Glomerular endothelial cell (primary cell): ENCODE results near the gene XIRP2. TPM values are rescaled to one million over a fixed set of nuclear protein-coding genes. Genes with fewer than 3 reads are reported as not detected.

Experiments
- DNase-seq: peaks from one replicate; pipeline ENCODE4 v3.0.0-alpha.2; 2011; ENCODE audit warnings: low read depth, low spot score; ENCODE audit errors: extremely low read depth
- total RNA-seq: library from RNA; depleted of rRNA; stranded (reverse); fragments of >200 nt; gene quantifications from 2 replicates; pipeline ENCODE4 v1.2.3, GENCODE V29; 2015

XIRP2 gene
- total RNA-seq, 1 donor from 2014 or later, result 2.8 TPM

DNA sequence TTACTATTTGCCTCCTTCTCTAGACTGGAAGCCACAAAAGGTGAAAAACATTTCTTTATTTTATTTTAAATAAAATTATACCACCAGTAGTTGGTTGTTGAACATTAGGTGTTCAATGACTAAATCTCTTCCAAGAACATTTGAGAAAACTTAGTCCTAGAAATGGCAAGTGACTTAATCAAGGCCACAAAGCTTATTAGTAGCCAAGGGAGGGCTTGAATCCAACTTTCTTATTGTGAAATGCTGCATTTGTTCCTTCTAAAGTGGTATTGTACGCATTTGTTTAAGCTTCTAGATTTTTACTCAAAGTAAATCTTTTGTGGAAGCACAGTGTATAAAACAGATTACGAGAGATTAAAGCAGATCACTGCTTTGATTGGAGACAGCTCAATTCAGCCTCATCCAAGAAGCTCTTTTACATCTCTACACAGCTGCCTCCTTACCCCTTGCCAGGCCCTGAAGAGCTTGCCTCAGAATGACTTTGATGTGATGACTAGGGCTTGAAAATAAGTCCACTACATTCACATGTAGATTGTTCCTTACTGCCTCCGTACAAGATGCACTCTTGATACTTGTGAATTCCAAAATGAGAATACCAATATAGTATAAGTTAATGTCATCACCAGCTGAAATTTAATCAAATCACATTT, 244.8 kb downstream of the XIRP2 start:
- no peak for DNase-seq

DNA sequence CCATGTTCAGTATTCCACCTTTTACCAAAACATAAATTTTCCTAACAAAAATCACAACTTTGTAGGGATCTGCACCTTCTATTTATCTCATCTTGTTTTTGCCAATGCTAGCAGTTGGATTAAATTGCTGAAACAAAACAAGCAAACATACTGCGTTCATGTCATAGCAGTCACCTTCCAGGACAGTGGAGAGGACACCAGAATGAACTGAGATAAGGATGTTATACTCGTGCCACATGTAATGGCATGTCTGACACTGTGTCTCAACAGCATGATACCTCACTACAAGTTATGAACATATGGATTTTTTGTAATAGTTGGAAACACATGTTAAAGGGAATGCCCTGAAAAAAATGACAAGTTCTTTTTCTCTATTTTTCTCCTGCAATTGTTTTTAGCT, 245.3 kb downstream of the XIRP2 start:
- DNase-seq, result no peak

DNA sequence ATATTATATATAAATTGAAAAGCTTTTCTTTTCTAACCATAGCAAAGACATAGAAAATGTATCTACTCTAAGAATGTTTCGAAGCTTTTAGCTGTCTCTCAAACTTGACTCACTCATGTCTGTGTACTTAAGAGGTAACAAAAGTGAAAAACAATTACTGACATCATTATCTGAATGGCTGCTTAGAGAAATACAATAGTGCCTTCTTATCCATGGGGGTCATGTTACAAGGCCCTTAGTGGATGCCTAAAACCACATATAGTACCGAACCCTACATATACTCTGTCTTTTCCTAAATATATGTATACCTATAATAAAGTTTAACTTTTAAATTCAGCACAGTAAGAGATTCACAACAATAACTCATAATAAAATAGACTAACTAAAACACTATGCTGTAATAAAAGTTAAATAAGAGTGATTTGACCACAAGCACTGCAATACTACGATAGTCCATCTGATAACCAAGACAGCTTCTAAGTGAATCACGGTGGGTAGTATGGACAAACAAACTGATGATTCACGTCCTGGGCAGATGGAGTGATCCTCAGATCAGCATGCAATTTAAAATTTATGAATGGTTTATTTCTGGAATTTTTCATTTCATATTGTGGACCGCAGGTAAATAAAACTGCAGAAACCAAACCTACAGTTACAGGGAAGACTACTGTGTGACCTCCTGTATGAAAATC, 246.2 kb downstream of the XIRP2 start:
- DNase-seq, result no peak

DNA sequence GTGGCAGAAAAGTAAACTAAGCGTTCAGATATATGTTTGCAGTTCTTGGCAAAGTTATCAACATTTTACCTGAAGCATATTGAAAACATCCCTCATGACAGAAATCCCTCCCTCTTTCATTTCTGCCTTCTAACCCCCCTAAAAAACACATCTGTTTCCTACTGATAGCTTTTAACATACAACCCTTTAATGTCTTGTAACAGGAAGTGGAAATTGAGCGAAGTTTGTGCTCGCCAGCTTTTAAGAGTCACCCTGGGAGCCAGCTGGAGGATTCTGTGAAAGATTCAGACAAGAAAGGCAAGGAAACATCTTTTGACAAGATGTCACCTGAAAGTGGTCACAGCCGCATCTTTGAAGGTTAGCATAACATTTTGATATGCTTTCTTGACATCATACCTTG, 247.4 kb downstream of the XIRP2 start:
- peak; percentile 48 for DNase-seq

DNA sequence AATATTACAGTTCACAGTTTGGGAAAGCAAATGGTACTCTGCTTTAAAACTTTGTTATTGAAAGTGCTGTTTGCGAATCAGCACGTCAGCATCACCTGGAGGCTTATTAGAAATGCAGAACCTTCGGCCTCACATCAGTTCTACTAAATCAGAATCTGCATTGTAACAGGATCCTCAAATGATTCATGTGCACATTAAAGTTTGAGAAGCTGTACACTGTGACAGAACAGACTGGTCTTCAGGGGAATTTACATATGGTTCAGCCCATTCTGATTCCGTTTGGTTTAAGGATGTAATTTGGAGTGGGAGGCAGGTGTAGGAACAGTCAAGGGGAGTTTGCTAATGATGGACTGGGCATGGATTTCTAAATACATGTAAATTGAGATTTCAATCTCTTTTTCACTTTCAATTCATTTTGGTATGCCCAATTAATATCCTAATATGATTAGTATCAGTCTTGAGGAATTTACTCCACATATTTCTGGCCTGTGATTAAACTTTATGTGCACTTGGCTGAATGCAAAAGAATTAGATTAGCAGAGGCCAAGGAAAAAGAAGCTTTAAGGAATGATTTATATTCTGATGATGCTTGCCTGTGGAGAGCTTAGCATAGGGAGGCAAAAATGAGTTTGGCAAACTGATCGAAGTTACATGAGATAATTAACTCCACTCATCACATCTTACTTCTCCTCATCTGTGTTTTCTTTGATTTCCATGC, 248.8 kb downstream of the XIRP2 start:
- no peak for DNase-seq

DNA sequence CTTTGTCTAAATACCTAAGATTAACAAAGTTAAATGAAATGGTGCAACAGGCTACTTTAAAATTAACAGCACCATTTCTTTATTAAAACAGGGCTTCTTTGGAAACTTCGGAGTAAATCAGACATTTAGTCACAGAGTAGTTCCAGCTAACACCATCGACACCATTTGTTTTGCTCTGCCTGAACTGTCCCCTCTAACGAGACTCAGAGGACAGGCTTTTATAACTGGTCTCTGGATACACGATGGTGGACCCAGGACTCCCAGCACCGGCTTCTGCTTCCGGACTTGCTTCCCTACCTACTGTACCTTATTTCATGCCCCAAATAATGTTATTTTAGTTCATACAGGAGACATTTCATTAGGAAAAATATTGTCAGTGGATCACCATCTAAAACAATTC, 252.1 kb downstream of the XIRP2 start:
- DNase-seq, result no peak

DNA sequence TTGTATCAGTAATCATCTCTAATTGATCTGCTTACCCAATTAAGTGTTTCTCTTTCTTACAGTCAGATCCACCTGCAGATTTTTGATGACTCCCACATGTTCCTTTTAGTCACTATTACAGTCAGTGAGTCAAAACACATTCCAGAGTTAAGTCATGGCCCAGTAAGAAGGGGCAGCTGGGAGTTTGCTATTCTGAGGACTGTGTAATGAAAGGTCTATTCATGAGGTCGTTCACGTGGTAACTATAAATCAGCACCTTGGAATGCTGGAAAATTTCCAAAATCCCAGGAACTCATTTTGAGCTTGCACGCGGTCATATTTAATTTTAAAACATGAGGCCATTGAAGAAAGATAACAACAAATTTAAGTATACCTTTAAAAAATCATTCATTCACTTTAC, 252.5 kb downstream of the XIRP2 start:
- peak; percentile 97 for DNase-seq

DNA sequence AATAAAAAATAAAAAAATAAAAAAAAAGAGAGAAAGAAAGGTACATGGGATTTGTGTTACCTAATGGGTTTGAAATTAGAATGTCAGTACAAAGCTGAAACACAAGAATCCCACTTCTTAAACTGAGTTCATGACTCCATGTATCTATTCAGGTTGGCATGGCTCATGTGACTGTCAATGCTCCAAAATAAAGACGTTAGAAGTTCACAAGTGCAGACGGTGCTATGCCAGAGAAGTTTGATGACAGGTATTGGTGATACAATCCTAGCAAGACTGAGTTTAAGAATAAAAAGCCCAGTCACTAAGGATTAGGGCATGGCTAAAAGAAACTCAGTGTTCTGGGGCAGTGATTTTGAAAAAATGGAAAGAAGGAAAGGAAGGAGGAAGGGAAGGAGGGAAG, 254.3 kb downstream of the XIRP2 start:
- no peak for DNase-seq

DNA sequence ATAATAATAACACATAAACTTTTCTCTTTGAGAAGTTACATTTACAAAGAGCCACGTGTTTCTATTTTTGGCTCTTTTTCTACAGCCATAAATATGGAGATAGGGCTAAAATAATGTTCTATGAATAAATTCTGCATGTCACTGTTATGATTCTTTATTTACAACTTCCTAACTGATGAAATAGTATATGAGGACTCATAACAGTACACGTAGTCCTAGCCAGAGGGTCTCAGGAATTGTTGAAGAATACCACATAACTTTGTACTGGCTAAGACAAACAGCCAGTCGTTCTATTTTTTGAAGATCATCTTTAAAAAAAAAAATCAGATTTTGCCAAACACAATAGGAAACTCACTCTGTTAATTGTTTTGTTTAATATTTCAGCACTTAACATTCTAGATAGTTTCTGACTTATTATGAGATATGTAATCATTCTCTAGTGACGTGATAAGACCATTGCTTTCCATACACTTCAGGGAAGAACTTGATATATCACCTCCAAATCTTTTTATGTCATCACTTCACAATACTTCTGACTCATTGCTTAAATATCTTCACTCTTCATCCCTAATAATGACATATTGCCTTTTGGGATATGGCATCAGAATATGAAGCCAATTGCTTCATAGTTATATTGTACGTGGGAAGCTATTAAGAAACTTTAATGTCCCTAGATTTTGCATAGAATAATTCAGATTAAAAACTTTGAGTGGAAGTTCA, 256.1 kb downstream of the XIRP2 start:
- no peak for DNase-seq

DNA sequence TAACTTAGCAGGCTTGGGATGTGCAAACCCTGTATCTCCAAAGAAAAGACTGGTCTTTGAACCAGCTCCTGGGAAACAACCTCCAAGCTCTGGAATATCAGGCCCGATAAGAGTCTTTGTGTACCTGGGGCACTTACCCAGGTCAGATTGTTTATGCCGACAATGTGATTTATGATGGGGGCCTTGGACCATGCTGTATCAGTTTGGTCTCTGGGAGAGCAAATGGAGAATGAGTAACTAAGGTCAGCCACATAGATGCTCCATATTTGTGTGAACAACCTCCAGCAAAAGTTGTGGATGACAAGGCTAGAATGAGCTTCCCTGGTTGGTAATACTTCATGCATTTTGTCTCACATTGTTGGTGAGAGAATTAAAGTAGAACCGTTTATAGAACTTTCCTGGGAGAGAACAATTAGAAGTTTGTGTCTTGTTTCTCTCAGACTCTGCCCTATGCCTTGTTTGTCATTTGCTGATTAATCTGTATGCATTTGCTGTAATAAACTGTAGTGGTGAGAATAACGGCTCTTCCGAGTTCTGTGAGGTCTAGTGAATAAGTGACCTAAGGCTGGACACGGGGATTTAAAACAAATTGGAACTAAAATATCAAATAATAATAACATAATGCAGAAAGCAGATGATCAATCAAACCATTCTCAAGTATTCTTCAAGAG, 259.1 kb downstream of the XIRP2 start:
- DNase-seq, result no peak

DNA sequence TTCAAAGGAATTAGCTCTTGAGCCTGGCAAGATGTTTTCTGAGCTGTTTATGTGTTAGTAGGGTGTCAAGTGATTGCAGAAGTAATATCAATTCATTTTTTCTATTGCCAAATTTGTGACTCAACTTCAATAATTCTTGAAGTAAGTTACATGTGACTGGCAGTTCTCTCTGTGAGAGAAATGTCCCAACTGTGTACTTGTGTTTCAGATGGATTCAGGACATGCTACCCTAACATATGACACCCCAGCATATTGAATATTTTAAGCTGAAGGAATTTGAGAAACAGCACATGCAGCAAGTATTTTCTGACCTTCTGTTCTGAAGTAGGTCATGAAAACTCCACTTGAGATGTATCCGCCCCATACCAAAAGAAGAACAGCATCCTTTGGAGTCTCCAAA, 263.6 kb downstream of the XIRP2 start:
- no peak for DNase-seq

DNA sequence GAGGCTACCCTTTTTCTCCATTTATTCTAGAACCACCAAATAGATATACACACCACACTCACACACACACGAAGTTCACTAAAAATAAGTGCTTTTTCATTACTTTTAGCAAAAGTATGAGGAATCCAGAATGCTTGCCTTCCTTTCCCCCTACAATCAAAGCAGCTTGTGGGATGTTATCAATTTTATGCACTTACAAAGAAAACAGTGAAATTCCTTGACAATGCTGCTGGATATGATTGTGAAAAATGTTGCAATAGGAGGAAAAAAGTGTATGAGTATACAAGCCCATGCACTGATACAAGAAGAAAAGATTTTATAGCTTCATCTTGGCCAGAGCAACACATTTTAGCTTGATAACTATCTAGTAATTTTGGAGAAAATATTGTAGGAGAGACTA, 269.2 kb downstream of the XIRP2 start:
- DNase-seq, result no peak

DNA sequence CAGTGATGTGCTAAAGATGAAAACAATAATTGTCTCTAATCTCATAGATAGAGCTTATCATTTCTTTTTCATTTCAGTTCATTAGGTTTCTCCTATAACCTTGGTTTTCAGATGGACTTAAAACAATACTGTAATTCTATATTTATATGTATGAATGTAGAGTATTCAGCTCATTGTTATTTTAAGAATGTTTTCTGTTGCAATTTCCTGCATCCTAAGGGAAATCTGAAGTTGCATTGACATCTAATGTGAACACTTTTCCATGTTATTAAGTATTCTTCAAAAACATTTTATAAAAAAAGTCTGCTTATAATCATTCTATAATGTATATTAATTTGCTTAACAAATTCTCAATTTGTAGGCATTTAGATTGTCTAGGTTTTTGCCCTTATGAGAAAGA, 288.9 kb downstream of the XIRP2 start:
- DNase-seq, result no peak

DNA sequence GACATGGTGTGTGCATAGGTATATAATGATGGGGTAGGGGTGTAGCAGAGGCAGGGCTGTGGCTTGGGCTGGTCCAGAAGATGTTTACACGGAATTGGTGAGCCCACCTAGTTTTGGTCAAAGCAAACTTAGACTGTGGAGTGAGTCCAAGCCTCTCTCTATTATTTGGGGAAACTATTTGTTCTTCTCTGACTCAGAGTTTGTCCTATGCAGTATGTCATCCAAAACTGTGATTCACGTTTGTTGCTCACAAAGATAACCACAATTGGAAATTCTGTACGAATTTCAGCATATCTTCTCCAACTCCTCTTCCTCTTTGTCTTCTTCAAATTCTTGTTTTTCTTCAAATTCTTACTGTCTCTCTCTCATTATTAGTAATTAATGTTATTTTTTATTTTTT, 292.9 kb downstream of the XIRP2 start:
- DNase-seq, result no peak

DNA sequence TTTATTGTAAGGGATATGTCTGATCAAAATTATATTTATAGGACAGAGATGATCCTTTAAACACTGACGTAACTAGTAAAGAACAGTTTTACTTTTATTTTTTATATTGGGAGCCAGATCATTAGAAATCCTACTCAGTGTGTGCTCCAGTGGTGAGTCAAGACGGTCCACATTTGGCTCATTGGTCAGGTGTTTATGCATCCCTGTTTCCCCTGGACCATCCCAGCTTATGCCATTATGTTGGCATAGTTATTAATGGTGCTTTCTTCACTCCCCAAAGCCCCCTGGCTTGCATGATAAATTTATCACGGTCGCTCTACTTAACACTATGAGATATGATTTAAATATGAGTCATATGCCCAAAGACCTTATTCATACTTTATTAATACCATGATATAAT, 293.4 kb downstream of the XIRP2 start:
- no peak for DNase-seq

DNA sequence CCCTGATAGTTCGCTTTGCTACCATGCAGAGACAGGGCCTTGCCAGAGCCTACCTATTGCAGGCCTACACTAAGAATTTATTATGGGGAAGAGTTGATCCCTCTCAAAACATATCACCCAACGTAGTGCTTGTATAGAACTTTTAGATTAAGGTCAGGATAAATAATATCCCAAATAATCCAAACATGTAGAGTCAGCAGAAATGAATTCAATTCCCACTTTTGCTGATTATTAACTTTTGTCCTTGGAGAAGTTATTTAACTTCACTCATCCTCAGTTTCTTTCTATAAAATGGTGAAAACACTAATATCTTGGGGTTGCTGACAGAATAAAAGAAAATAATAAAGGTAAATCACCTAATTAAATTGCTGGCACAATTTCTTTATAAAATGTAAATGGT, 294.1 kb downstream of the XIRP2 start:
- no peak for DNase-seq

DNA sequence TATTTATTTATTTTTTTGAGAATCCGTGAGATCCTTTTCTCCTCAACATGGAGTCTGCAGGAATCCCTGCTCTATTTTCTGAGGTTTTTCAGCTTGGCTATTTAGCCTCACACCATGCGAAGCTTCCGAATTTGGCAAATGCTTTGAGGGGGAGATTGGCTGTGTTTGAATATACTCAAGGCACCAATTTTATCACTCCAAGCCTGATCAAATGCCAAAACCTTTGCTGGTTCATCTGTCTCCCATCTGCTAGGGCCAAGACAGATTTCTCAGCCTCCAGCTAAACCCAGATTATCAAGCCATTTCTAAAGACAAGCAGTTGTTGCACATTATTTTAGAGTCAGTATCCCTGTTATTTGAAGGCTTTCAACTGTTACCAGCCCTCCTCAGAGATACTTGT, 295.7 kb downstream of the XIRP2 start:
- no peak for DNase-seq

DNA sequence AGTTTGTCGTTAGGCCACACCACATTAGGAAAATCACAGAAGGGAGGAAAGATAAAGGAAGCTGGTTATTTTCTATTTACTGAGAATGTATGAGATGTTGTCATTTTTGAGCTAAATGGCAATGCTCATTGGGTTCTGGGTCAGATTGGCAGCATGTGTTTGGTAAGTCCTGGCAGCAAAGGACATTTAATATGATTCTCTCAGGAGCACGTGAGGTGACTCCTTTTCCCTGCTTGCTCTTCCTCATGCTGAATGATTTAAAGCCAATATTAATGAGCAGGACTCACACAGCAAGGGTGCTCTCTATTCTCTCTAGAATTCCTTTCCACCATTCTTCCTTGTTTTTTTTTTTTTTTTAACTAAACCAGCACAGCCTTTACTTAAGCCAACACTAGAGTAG, 298.2 kb downstream of the XIRP2 start:
- DNase-seq, result no peak

DNA sequence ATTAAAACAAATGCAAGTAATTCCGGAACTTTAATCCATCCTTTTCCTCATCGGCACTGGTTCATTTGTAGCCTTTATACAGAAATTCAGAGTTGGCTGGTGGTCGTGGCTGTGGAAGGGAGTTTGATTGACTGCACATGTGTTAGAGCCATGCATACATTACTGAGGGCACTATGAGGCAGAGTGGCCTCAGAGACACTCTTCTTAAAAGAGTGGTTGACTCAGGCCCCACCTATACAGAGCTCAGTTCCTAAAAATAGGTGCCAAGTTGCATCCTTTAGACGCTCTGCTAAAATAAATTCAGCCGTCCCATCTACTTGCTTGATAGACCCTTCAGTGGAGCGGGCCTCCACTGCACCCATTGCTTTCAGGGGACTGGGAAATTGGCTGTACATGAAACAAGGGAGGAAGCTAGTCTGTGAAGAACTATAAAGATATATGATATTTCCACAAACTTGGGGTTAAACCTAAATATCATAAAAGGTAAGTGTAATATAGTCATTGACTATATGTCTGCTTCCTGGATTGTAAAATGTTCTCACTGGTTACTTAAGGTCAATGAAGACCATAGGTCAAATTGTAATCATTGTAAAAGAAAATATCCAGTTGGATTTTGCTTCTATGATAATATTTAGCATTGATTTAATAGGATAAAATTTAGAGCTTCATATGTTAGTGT, 298.9 kb downstream of the XIRP2 start:
- no peak for DNase-seq
